ENCODE measurements around the gene MARCKSL1. TPM values are rescaled to one million over a fixed set of nuclear protein-coding genes. Genes with fewer than 3 reads are reported as not detected.

Gene MARCKSL1
- total and polyA plus RNA-seq, 2 donors (not counting 1 experiment from before 2014, with no cell fraction given), result 73.2 to 106 TPM

- CTCF ChIA-PET, result interaction anchor here (0.7 to 6.2 kb wide), 10 partner anchors 8 to 182 kb away, joined by 3 to 71 read pairs (median 4); no protein-coding TSS in a partner anchor
- Histone ChIP-seq H3K79me2 (ENCODE audit: control insufficient read depth, insufficient read depth, low read length) (peaks cover 16% of the 10 kb centered on the region), H4K20me1 (ENCODE audit: control insufficient read depth, insufficient read depth, low read length, poor library complexity, severe bottlenecking) (peaks cover 35% of the 10 kb centered on the region), H3K4me2 (replicated peaks; ENCODE audit: low read depth, low read length, poor library complexity, severe bottlenecking) (peak overlapping the region; percentile 89), H2AFZ (ENCODE audit: insufficient read depth, low read depth, low read length, poor library complexity, severe bottlenecking) (no peak overlapping the region), H3K4me3 (ENCODE audit: control extremely low read depth in 1 of 5, extremely low read depth in 1 of 5, insufficient read depth in 1 of 5, low read depth in 2 of 5, low read length in 4 of 5) (peak overlapping the region in 2 of 5 experiments; percentile 6 to 70), H3K9me3 (ENCODE audit: control extremely low read depth in 1 of 3, control insufficient read depth in 2 of 3, insufficient read depth in 1 of 3, low read length in 2 of 3) (no peaks in the 10 kb centered on the region), H3K36me3 (replicated peaks in 1 of 2; ENCODE audit: control extremely low read depth in 1 of 2, control insufficient read depth in 1 of 2, extremely low read depth in 1 of 2, insufficient read depth in 2 of 2, low read length in 1 of 2) (peaks cover 0 to 9% of the 10 kb centered on the region in 2 experiments), H3K9ac (ENCODE audit: low read length) (peak overlapping the region; percentile 6), H3K27me3 (replicated peaks in 1 of 4; ENCODE audit: control extremely low read depth in 1 of 4, control insufficient read depth in 3 of 4, insufficient read depth in 4 of 4, low read length in 3 of 4) (no peaks in the 10 kb centered on the region), H3K27ac (ENCODE audit: low read length in 2 of 2) (peak overlapping the region; percentile 60 to 67), H3K4me1 (ENCODE audit: control insufficient read depth in 2 of 2, insufficient read depth in 2 of 2, low read length in 2 of 2) (peaks cover 57 to 61% of the 10 kb centered on the region in 2 donors)
- WGBS (ENCODE audit: insufficient coverage), result 43% methylated on average over 12 of the region's 16 CpGs
- TF ChIP-seq EZH2 (IDR thresholded peaks at IDR 0.05; ENCODE audit: borderline replicate concordance, insufficient read depth, low read depth, low read length, poor library complexity, severe bottlenecking), result no peak
- TF ChIP-seq, protein P1, sequence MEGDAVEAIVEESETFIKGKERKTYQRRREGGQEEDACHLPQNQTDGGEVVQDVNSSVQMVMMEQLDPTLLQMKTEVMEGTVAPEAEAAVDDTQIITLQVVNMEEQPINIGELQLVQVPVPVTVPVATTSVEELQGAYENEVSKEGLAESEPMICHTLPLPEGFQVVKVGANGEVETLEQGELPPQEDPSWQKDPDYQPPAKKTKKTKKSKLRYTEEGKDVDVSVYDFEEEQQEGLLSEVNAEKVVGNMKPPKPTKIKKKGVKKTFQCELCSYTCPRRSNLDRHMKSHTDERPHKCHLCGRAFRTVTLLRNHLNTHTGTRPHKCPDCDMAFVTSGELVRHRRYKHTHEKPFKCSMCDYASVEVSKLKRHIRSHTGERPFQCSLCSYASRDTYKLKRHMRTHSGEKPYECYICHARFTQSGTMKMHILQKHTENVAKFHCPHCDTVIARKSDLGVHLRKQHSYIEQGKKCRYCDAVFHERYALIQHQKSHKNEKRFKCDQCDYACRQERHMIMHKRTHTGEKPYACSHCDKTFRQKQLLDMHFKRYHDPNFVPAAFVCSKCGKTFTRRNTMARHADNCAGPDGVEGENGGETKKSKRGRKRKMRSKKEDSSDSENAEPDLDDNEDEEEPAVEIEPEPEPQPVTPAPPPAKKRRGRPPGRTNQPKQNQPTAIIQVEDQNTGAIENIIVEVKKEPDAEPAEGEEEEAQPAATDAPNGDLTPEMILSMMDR (IDR thresholded peaks at IDR 0.05), result no peak
- peak overlapping the region; percentile 88 for H3K4me3 Mint-ChIP-seq
- ATAC-seq (ENCODE audit: low read depth), result peak; percentile 4
- peak; percentile 67 for DNase-seq
- H3K4me1 Mint-ChIP-seq, result peaks cover 61% of the 10 kb centered on the region
- no peaks in the 10 kb centered on the region for H3K9me3 Mint-ChIP-seq (ENCODE audit: insufficient read depth)
- no peaks in the 10 kb centered on the region for H3K27me3 Mint-ChIP-seq
- H3K27ac Mint-ChIP-seq, result peak overlapping the region; percentile 92
- POLR2A ChIA-PET, result interaction anchor here (1.5 to 3.9 kb wide), 7 partner anchors 13 to 97 kb away, joined by 3 to 53 read pairs (median 23); partner anchors contain the start of genes BSDC1, FAM167B and LCK
- intact Hi-C loops (cut with micrococcal nuclease), result loop anchor here (2.0 to 5.0 kb wide), 2 partner anchors 34 to 137 kb away; partner anchors contain the start of gene CCDC28B
Measured at GRCh38 chr1:32337855-32338636, 2.0 kb upstream of the MARCKSL1 start.

Data from B cell (primary cell).